Ovary (tissue), 9 donors: ENCODE results near the gene MTR. TPM values are rescaled to one million over a fixed set of nuclear protein-coding genes. Genes with fewer than 3 reads are reported as not detected.

Experiments used
- DNase-seq, 5 donors: peaks; one replicate each; pipeline ENCODE4 v3.0.0-alpha.2; 2019 to 2020
- H3K27ac ChIP-seq, 2 donors: fragments of 200-600 bp; one replicate each; pipeline versions ENCODE4 v1.5.1 to v1.8.0; 2019 to 2022
- H3K27me3 ChIP-seq: fragments of 200-600 bp; one replicate; pipeline ENCODE4 v1.8.0; 2022
- H3K36me3 ChIP-seq: fragments of 200-600 bp; sonication (generic); one replicate; pipeline ENCODE4 v1.5.1; 2019
- H3K4me1 ChIP-seq: one replicate; pipeline ENCODE4 v1.8.1; 2013; ENCODE audit warnings: mild to moderate bottlenecking, moderate library complexity; ENCODE audit not compliant: insufficient read depth
- H3K4me3 ChIP-seq: fragments of 200-600 bp; sonication (generic); one replicate; pipeline ENCODE4 v1.5.1; 2017
- H3K9me3 ChIP-seq, 2 donors: fragments of 200-600 bp in 1 of 2; sonication (generic) in 1 of 2; one replicate each; pipeline versions ENCODE4 v1.5.1 to v1.8.1; 2013 to 2019; ENCODE audit warnings: mild to moderate bottlenecking in 1 of 2, moderate library complexity in 1 of 2
- CTCF ChIP-seq, 3 donors: fragments of 450-650 bp in 2 of 3; fragments of 200-600 bp in 1 of 3; IDR thresholded peaks; one replicate each; pipeline versions ENCODE4 v1.5.1 to v1.8.0; 2016 to 2022; ENCODE audit warnings: antibody characterized with exemption in 3 of 3, mild to moderate bottlenecking in 1 of 3
- EP300 ChIP-seq: sonication (generic); formaldehyde crosslinking; IDR thresholded peaks from one replicate; pipeline ENCODE4 v1.6.1; 2017; ENCODE audit warnings: antibody characterized with exemption
- POLR2A ChIP-seq: fragments of 450-650 bp; IDR thresholded peaks from one replicate; pipeline ENCODE4 v1.6.1; 2017; ENCODE audit warnings: antibody characterized with exemption, mild to moderate bottlenecking, moderate library complexity
- WGBS, 3 donors: extraction: QIAGEN DNeasy Blood & Tissue Kit in 1 of 3; methylation state at CpG; one replicate each; pipeline versions ENCODE4 v1.1.5 to v1.1.7; 2013 to 2017; 5-methylcytosine and 5-hydroxymethylcytosine counted together
- intact Hi-C, 4 donors: fragments of 100-400 bp; cut with DNase I; formaldehyde crosslinking; loops; one replicate each; pipeline versions ENCODE4 v1.11.0 to v1.15.1; 2022 to 2023
- polyA plus RNA-seq, 2 donors: library from polyadenylated mRNA; stranded (reverse); fragments of 200-250 nt in 1 of 2; fragments of 350-450 nt in 1 of 2; fragmentation: Illumina TruSeq in 1 of 2; extraction: RNeasy Lipid Tissue Mini Kit (QIAGEN cat#74804) in 1 of 2; gene quantifications; one replicate each; pipeline ENCODE4 v1.2.3, GENCODE V29; 2013 to 2014
- total RNA-seq, 7 donors: library from RNA; depleted of rRNA in 2 of 7; stranded (reverse); fragments of >200 nt in 2 of 7; fragmentation: NEBNext Ultra II Directional in 3 of 7; extraction: Animal tissue kit (Norgen Biotek cat#: 25700) in 3 of 7; gene quantifications; one replicate each; pipeline versions ENCODE4 v1.1.0 to v1.2.4, GENCODE V29; 2016 to 2023
- donor health status: DM: no; HTN: no; CAD: no; lungs with moderate emphysema.
- donor health status: DM: no; HTN: no; CAD: no.
- donor health status: Bipolar disorder and iron deficiency.
- donor health status: DM: yes; HTN: yes; CAD: no.
- donor health status: DM: no; HTN: no; CAD: no.
- donor health status: DM: yes; HTN: yes; CAD: no.

The MTR gene
- total and polyA plus RNA-seq, 9 donors = 10.2 to 60.8 (median 49.5) TPM

DNA sequence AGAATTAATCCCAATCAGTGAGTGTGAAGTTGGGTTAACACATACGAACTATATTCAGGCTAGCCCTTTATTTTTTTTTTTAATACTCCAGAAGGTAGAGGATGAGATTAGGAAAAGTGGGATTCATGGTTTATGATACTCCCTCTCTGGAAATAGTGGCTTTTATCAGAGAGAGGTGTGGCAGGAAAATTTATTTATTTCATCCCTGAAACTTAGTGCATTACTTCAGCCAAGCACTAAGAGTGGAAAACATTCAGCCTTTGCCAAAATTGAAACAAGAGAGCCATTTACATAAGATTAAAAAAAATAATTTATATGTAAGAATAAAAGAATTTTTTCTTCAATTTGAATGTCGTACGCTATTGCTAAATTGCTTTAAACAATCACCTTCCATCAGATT is 35.0 kb downstream of the MTR start:
- 30 to 50% (median 42%) methylated on average over 3 of the region's 3 CpGs for WGBS, 3 donors
- intact Hi-C loops = no loop called here
- no peaks in the 10 kb centered on the region for H3K27me3 ChIP-seq
- no peak overlapping the region for H3K4me3 ChIP-seq
- no peak for TF ChIP-seq POLR2A
- TF ChIP-seq CTCF (IDR thresholded peaks at IDR 0.05) = no peak
- no peaks in the 10 kb centered on the region for H3K4me1 ChIP-seq
- DNase-seq = no peak
- no peaks in the 10 kb centered on the region for H3K36me3 ChIP-seq
- no peak overlapping the region for H3K27ac ChIP-seq
- no peaks in the 10 kb centered on the region for H3K9me3 ChIP-seq

GRCh38 chr1:236830560-236830959 is 35.5 kb downstream of the MTR start:
- H3K36me3 ChIP-seq = no peaks in the 10 kb centered on the region
- intact Hi-C loops = no loop called here

DNA sequence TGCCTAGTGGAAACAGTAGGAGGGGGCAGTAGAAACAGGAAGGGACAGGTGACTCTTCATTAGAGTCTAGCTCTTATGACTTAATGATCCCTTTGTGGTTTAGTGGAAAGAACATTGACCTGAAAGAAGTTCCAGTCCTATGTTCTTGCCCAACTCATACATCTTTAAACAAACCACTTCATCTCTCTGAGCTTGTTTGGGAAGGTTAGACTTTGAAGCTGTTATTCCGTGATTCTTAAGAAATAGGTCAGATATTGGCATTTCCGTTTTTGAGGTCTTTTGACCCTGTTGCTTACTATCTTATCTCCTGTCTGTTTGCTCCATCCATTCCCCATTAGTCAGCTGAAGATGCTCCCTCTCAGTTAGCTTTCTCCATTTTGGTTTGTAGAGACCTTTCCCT is 38.5 kb downstream of the MTR start:
- no peak overlapping the region for H3K27ac ChIP-seq
- intact Hi-C loops = no loop called here
- no peak for DNase-seq
- WGBS, 3 donors = 88 to 93% (median 93%) methylated on average over 2 of the region's 2 CpGs
- TF ChIP-seq CTCF (IDR thresholded peaks at IDR 0.05) = no peak
- TF ChIP-seq POLR2A = no peak
- no peak for TF ChIP-seq EP300
- H3K9me3 ChIP-seq = no peaks in the 10 kb centered on the region
- H3K4me1 ChIP-seq = no peaks in the 10 kb centered on the region
- no peak overlapping the region for H3K4me3 ChIP-seq
- H3K36me3 ChIP-seq = no peaks in the 10 kb centered on the region
- no peaks in the 10 kb centered on the region for H3K27me3 ChIP-seq

More at GRCh38 chr1:236830560-236830959, 35.5 kb downstream of the MTR start:
- H3K4me1 ChIP-seq = no peaks in the 10 kb centered on the region
- TF ChIP-seq CTCF (IDR thresholded peaks at IDR 0.05) = no peak
- TF ChIP-seq EP300 = no peak
- no peak for TF ChIP-seq POLR2A
- no peaks in the 10 kb centered on the region for H3K27me3 ChIP-seq
- WGBS, 3 donors = 14 to 27% (median 16%) methylated on average over 6 of the region's 6 CpGs
- peak in 3 of 5 donors; percentile 18 to 36 (median 31) for DNase-seq
- H3K4me3 ChIP-seq = no peak overlapping the region
- H3K9me3 ChIP-seq = no peaks in the 10 kb centered on the region
- H3K27ac ChIP-seq = no peak overlapping the region

GRCh38 chr1:236834876-236835275 is 39.8 kb downstream of the MTR start:
- 62 to 93% (median 93%) methylated on average over 4 of the region's 4 CpGs for WGBS, 3 donors
- intact Hi-C loops = no loop called here
- no peaks in the 10 kb centered on the region for H3K27me3 ChIP-seq
- no peak overlapping the region for H3K4me3 ChIP-seq
- DNase-seq = no peak
- H3K9me3 ChIP-seq = no peaks in the 10 kb centered on the region
- TF ChIP-seq POLR2A = no peak
- no peak for TF ChIP-seq EP300
- no peak for TF ChIP-seq CTCF (IDR thresholded peaks at IDR 0.05)
- no peak overlapping the region for H3K27ac ChIP-seq
- no peaks in the 10 kb centered on the region for H3K36me3 ChIP-seq
- no peaks in the 10 kb centered on the region for H3K4me1 ChIP-seq

GRCh38 chr1:236835491-236835890 is 40.4 kb downstream of the MTR start:
- intact Hi-C loops = no loop called here
- Histone ChIP-seq H3K27me3 (no peaks in the 10 kb centered on the region), H3K27ac (no peak overlapping the region), H3K4me3 (no peak overlapping the region), H3K36me3 (no peaks in the 10 kb centered on the region), H3K4me1 (no peaks in the 10 kb centered on the region), H3K9me3 (no peaks in the 10 kb centered on the region)
- TF ChIP-seq POLR2A = no peak
- no peak for TF ChIP-seq CTCF (IDR thresholded peaks at IDR 0.05)
- no peak for TF ChIP-seq EP300
- 70 to 76% (median 71%) methylated on average over 4 of the region's 4 CpGs for WGBS, 3 donors
- DNase-seq = no peak
